Right lobe of liver (tissue), 6 donors: Measurements from ENCODE around the gene EIPR1. TPM values are rescaled to one million over a fixed set of nuclear protein-coding genes. Genes with fewer than 3 reads are reported as not detected.

Experiments
- ATAC-seq, 4 donors: fragments of 200-7000 bp; cut with Tn5 transposase; one replicate each; pipeline ENCODE4 v1.9.1; 2020; ENCODE audit warnings: mild to moderate bottlenecking in 4 of 4, moderate library complexity in 4 of 4
- DNase-seq, 3 donors: peaks; one replicate each; pipeline ENCODE4 v3.0.0-alpha.2; 2020
- H3K27ac ChIP-seq, 3 donors: fragments of 200-600 bp; one replicate each; pipeline ENCODE4 v1.8.0; 2022
- H3K27me3 ChIP-seq, 2 donors: fragments of 200-600 bp; one replicate each; pipeline ENCODE4 v1.8.0; 2022
- H3K36me3 ChIP-seq, 4 donors: fragments of 200-600 bp; sonication (generic) in 1 of 4; one replicate each; pipeline versions ENCODE4 v1.5.1 to v1.8.0; 2017 to 2022; ENCODE audit warnings: control low read depth in 1 of 4
- H3K4me1 ChIP-seq, 4 donors: fragments of 200-600 bp; sonication (generic) in 1 of 4; one replicate each; pipeline versions ENCODE4 v1.5.1 to v1.8.0; 2017 to 2022; ENCODE audit warnings: control low read depth in 1 of 4
- H3K4me3 ChIP-seq, 3 donors: fragments of 200-600 bp; one replicate each; pipeline ENCODE4 v1.8.0; 2022
- H3K9me3 ChIP-seq, 4 donors: fragments of 200-600 bp; sonication (generic) in 1 of 4; one replicate each; pipeline versions ENCODE4 v1.5.1 to v1.8.0; 2017 to 2022; ENCODE audit warnings: control low read depth in 1 of 4
- POLR2A ChIP-seq: fragments of 450-650 bp; IDR thresholded peaks from one replicate; pipeline ENCODE4 v1.6.1; 2017; ENCODE audit warnings: antibody characterized with exemption, mild to moderate bottlenecking
- WGBS: methylation state at CpG from one replicate; pipeline ENCODE4 v1.1.6; 2018; ENCODE audit warnings: low coverage, low lambda C conversion rate; ENCODE audit not compliant: insufficient coverage; ENCODE audit errors: missing lambda C conversion rate; 5-methylcytosine and 5-hydroxymethylcytosine counted together
- intact Hi-C, 2 donors: fragments of 100-400 bp; cut with DNase I; formaldehyde crosslinking; loops; one replicate each; pipeline versions ENCODE4 v1.11.2 to v1.14.1; 2022
- total RNA-seq, 6 experiments: library from RNA; depleted of rRNA in 2 of 6; stranded (reverse); fragments of >200 nt in 2 of 6; fragmentation: NEBNext Ultra II Directional in 3 of 6; extraction: Animal tissue kit (Norgen Biotek cat#: 25700) in 3 of 6; gene quantifications; one replicate each; pipeline versions ENCODE4 v1.1.0 to v1.2.4, GENCODE V29; 2016 to 2023
- TF ChIP-seq, protein P1 (sequence below), 4 donors: fragments of 200-600 bp in 3 of 4; fragments of 450-650 bp in 1 of 4; IDR thresholded peaks; one replicate each; pipeline versions ENCODE4 v1.5.1 to v1.8.0; 2016 to 2022; ENCODE audit warnings: antibody characterized with exemption in 4 of 4, mild to moderate bottlenecking in 2 of 4
- donor health status: DM: no; HTN: yes; CAD: no.
- donor health status: DM: no; HTN: no; CAD: no.
- donor health status: DM: no; HTN: no; CAD: no.
- donor health status: DM: no; HTN: yes; CAD: no.
- donor health status: DM: no; HTN: yes; CAD: no.

The EIPR1 gene
- total RNA-seq, 6 experiments from 2014 or later: 6.8 to 40.6 (median 11.6) TPM

GRCh38 chr2:3148716-3149115 is 228.9 kb downstream of the EIPR1 start:
- Histone ChIP-seq H3K27ac (no peak overlapping the region), H3K4me1 (no peaks in the 10 kb centered on the region), H3K9me3 (no peaks in the 10 kb centered on the region), H3K27me3 (no peaks in the 10 kb centered on the region), H3K36me3 (no peaks in the 10 kb centered on the region), H3K4me3 (no peak overlapping the region)
- intact Hi-C loops: no loop called here
- no peak for TF ChIP-seq POLR2A
- TF ChIP-seq, protein P1, sequence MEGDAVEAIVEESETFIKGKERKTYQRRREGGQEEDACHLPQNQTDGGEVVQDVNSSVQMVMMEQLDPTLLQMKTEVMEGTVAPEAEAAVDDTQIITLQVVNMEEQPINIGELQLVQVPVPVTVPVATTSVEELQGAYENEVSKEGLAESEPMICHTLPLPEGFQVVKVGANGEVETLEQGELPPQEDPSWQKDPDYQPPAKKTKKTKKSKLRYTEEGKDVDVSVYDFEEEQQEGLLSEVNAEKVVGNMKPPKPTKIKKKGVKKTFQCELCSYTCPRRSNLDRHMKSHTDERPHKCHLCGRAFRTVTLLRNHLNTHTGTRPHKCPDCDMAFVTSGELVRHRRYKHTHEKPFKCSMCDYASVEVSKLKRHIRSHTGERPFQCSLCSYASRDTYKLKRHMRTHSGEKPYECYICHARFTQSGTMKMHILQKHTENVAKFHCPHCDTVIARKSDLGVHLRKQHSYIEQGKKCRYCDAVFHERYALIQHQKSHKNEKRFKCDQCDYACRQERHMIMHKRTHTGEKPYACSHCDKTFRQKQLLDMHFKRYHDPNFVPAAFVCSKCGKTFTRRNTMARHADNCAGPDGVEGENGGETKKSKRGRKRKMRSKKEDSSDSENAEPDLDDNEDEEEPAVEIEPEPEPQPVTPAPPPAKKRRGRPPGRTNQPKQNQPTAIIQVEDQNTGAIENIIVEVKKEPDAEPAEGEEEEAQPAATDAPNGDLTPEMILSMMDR (IDR thresholded peaks at IDR 0.05): no peak
- DNase-seq (no peak), ATAC-seq (no peak)
- whole genome bisulfite sequencing: 90% methylated on average over 2 of the region's 17 CpGs

DNA sequence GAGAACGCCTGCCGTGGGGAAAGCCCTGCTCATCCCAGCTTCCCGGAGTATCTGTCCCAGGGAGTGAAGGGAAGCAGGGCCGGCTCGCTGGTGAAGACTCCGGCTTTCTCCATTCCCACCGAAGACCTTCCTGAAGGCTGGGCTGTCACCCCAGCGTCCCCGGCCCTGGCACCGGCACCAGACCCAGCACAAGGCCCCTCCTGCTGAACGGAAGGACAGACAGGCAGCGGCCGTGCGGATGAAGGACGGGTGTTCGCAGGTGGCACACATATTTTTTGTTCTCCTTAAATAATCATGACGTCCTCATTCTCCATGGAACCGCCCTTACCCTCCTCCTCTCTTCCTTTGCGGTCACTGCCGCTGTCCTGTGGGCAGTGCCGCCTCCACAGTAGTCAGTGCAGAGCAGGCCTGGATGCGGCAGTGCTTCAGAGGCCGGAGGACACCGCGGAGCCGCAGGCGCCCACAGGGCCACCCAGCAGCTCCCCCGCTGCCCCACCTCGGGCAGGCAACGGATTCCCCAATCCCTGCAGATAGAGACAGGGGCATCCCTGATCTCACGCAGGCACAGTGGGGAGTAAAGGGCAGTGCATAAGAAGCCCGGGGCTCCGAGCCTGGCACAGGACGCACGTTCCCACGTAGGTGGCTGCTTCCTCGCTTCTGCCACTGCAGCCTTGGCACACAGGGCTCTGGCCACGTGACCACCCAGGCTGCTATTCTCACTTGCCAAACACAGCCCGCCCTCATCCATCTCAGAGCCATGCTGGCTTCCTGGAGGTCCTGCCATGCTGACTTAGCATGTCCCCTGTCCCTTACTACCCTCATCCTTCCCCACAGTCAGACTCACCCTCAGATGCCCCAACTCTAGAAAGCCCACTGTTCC is 229.7 kb downstream of the EIPR1 start:
- intact Hi-C loops: no loop called here
- no peaks in the 10 kb centered on the region for H3K9me3 ChIP-seq
- H3K27me3 ChIP-seq: no peaks in the 10 kb centered on the region
- H3K27ac ChIP-seq: no peak overlapping the region
- no peaks in the 10 kb centered on the region for H3K36me3 ChIP-seq
- WGBS: 40% methylated on average over 1 of the region's 39 CpGs
- H3K4me3 ChIP-seq: no peak overlapping the region
- no peak for TF ChIP-seq POLR2A
- TF ChIP-seq, protein P1 (IDR thresholded peaks at IDR 0.05): no peak
- DNase-seq (no peak), ATAC-seq (no peak)
- no peaks in the 10 kb centered on the region for H3K4me1 ChIP-seq

- intact Hi-C loops: no loop called here
- H3K9me3 ChIP-seq: no peaks in the 10 kb centered on the region
Observed at GRCh38 chr2:3146772-3147650, 230.6 kb downstream of the EIPR1 start.

DNA sequence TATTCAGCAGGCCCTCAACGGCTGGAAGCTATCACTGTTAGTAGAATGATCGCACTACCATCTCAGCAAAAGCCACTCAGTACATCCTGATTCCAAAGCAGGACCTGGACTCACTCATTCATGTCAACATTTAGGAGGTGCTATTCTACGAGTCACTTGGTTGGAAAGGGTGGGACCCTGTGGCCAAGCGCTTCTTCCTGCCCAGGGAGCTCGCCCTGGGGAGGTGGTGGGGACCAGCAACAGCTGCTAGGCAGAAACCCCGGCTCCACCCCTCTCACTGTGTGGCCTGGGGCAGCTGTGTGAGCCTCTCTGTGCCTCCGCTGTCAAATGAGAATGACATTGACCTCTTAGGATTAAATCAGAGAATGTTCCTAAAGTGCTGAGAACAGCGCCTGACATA is 231.4 kb downstream of the EIPR1 start:
- Histone ChIP-seq H3K4me1 (no peaks in the 10 kb centered on the region), H3K36me3 (no peaks in the 10 kb centered on the region), H3K4me3 (no peak overlapping the region), H3K27me3 (no peaks in the 10 kb centered on the region), H3K27ac (no peak overlapping the region), H3K9me3 (no peaks in the 10 kb centered on the region)
- intact Hi-C loops: no loop called here
- ATAC-seq (no peak), DNase-seq (no peak)
- WGBS: 71% methylated on average over 6 of the region's 8 CpGs
- TF ChIP-seq POLR2A: no peak
- TF ChIP-seq, protein P1 (IDR thresholded peaks at IDR 0.05): no peak

More at GRCh38 chr2:3146772-3147650, 230.6 kb downstream of the EIPR1 start:
- whole genome bisulfite sequencing: 66% methylated on average over 13 of the region's 30 CpGs
- Histone ChIP-seq H3K36me3 (no peaks in the 10 kb centered on the region), H3K27me3 (no peaks in the 10 kb centered on the region), H3K27ac (no peak overlapping the region), H3K4me1 (no peaks in the 10 kb centered on the region), H3K4me3 (no peak overlapping the region)
- no peak for TF ChIP-seq POLR2A
- TF ChIP-seq, protein P1 (IDR thresholded peaks at IDR 0.05): no peak
- DNase-seq (no peak), ATAC-seq (peak in 1 of 4 donors; percentile 5)
